GM12864 (cell line): ENCODE results near the gene UGDH.

Source experiments
- DNase-seq: peaks from one replicate; pipeline ENCODE4 v3.0.0-alpha.2; 2011; ENCODE audit warnings: low read depth
- H3K4me3 ChIP-seq: 2 replicates; pipeline ENCODE4 v1.5.1; 2011; ENCODE audit warnings: mild to moderate bottlenecking, low read depth, low read length, control low read depth
- CTCF ChIP-seq: IDR thresholded peaks from 2 replicates; pipeline ENCODE4 v1.5.1; 2011; ENCODE audit warnings: low read depth, mild to moderate bottlenecking, moderate library complexity, low read length, control low read depth, inconsistent platforms; ENCODE audit errors: missing control alignments

UGDH gene

GRCh38 chr4:39565878-39566600 is 38.8 kb upstream of the UGDH start:
- no peak for TF ChIP-seq CTCF
- H3K4me3 ChIP-seq = no peak overlapping the region
- DNase-seq = no peak

- H3K4me3 ChIP-seq = no peak overlapping the region
- TF ChIP-seq CTCF = no peak
- no peak for DNase-seq
Measured at GRCh38 chr4:39563346-39563847, 36.2 kb upstream of the UGDH start.

- no peak overlapping the region for H3K4me3 ChIP-seq
- no peak for TF ChIP-seq CTCF
- no peak for DNase-seq
Measured at GRCh38 chr4:39562792-39563191, 35.6 kb upstream of the UGDH start.

GRCh38 chr4:39559626-39560025 is 32.4 kb upstream of the UGDH start:
- TF ChIP-seq CTCF = no peak
- no peak overlapping the region for H3K4me3 ChIP-seq
- no peak for DNase-seq

- no peak overlapping the region for H3K4me3 ChIP-seq
- no peak for DNase-seq
- TF ChIP-seq CTCF = no peak
Measured at GRCh38 chr4:39555472-39555871, 28.2 kb upstream of the UGDH start.

- no peak overlapping the region for H3K4me3 ChIP-seq
- TF ChIP-seq CTCF = no peak
- DNase-seq = no peak
Measured at GRCh38 chr4:39548425-39549067, 21.3 kb upstream of the UGDH start.
